Smooth muscle cell (in vitro differentiated cells): Measurements from ENCODE around the gene IL12RB2. TPM values are rescaled to one million over a fixed set of nuclear protein-coding genes. Genes with fewer than 3 reads are reported as not detected.

Experiments
- DNase-seq: peaks from one replicate; lab custom pipeline; 2025; ENCODE audit not compliant: unreplicated experiment; lab: John Stamatoyannopoulos, UW
- H2AFZ ChIP-seq: fragments of 200-600 bp; sonication (generic); 2 replicates; pipeline ENCODE4 v1.6.0; 2016; ENCODE audit warnings: antibody characterized with exemption, low read depth, mild to moderate bottlenecking
- H3F3A ChIP-seq: fragments of 200-600 bp; sonication (generic); 2 replicates; pipeline ENCODE4 v1.6.0; 2017; ENCODE audit warnings: antibody characterized with exemption, low read depth
- H3K27ac ChIP-seq: fragments of 200-600 bp; sonication (generic); 2 replicates; pipeline ENCODE4 v1.5.1; 2016; ENCODE audit warnings: low read depth, mild to moderate bottlenecking
- H3K27me3 ChIP-seq: fragments of 200-600 bp; sonication (generic); 2 replicates; pipeline ENCODE4 v1.6.1; 2016; ENCODE audit warnings: low read depth, mild to moderate bottlenecking
- H3K36me3 ChIP-seq: fragments of 200-600 bp; sonication (generic); 2 replicates; pipeline ENCODE4 v1.5.1; 2016; ENCODE audit warnings: low read depth
- H3K4me1 ChIP-seq: fragments of 200-600 bp; sonication (generic); 2 replicates; pipeline ENCODE4 v1.5.1; 2016; ENCODE audit warnings: low read depth
- H3K4me2 ChIP-seq: fragments of 200-600 bp; sonication (generic); 2 replicates; pipeline ENCODE4 v1.6.0; 2016; ENCODE audit warnings: mild to moderate bottlenecking
- H3K4me3 ChIP-seq: fragments of 200-600 bp; sonication (generic); 2 replicates; pipeline ENCODE4 v1.5.1; 2016; ENCODE audit warnings: mild to moderate bottlenecking
- H3K79me2 ChIP-seq: fragments of 200-600 bp; sonication (generic); 2 replicates; pipeline ENCODE4 v1.6.0; 2016; ENCODE audit warnings: low read depth, mild to moderate bottlenecking
- H3K9ac ChIP-seq: fragments of 200-600 bp; sonication (generic); 2 replicates; pipeline ENCODE4 v1.6.0; 2016; ENCODE audit warnings: low read depth
- H3K9me3 ChIP-seq: fragments of 200-600 bp; sonication (generic); replicated peaks from 2 replicates; pipeline ENCODE4 v1.5.1; 2016; ENCODE audit warnings: low read depth
- H4K20me1 ChIP-seq: fragments of 200-600 bp; sonication (generic); 2 replicates; pipeline ENCODE4 v1.6.0; 2016; ENCODE audit warnings: low read depth
- CTCF ChIP-seq: fragments of 200-600 bp; sonication (generic); IDR thresholded peaks from 2 replicates; pipeline ENCODE4 v1.5.1; 2017; ENCODE audit warnings: borderline replicate concordance, mild to moderate bottlenecking, antibody characterized with exemption; ENCODE audit not compliant: insufficient read depth, poor library complexity, severe bottlenecking
- whole genome bisulfite sequencing: methylation state at CpG from one replicate; pipeline ENCODE4 v1.1.7; 2016; ENCODE audit warnings: low lambda C conversion rate; 5-methylcytosine and 5-hydroxymethylcytosine counted together
- polyA plus RNA-seq: library from polyadenylated mRNA; unstranded; fragments of >200 nt; fragmentation: Nextera tagmentation; extraction: Ambion mirVana; gene quantifications from 2 replicates; pipeline ENCODE4 v1.2.1, GENCODE V29; 2016
- total RNA-seq: library from RNA; depleted of rRNA; stranded (reverse); fragments of >200 nt; gene quantifications from 2 replicates; pipeline ENCODE4 v1.2.3, GENCODE V29; 2014

The IL12RB2 gene
- total and polyA plus RNA-seq, 2 experiments from 2014 or later = not detected

- no peaks in the 10 kb centered on the region for H4K20me1 ChIP-seq
- no peak overlapping the region for H3K9ac ChIP-seq
- H3K36me3 ChIP-seq = no peaks in the 10 kb centered on the region
- H3K4me3 ChIP-seq = no peak overlapping the region
- H3K79me2 ChIP-seq = no peaks in the 10 kb centered on the region
- DNase-seq = no peak
- H3K9me3 ChIP-seq = no peaks in the 10 kb centered on the region
- WGBS = 88% methylated on average over 1 of the region's 1 CpG
- no peak overlapping the region for H3K27ac ChIP-seq
- no peaks in the 10 kb centered on the region for H3F3A ChIP-seq
- no peak overlapping the region for H3K4me2 ChIP-seq
- no peak overlapping the region for H2AFZ ChIP-seq
- no peaks in the 10 kb centered on the region for H3K27me3 ChIP-seq
- no peaks in the 10 kb centered on the region for H3K4me1 ChIP-seq
- TF ChIP-seq CTCF = no peak
Measured at GRCh38 chr1:67359592-67359991, 51.9 kb downstream of the IL12RB2 start.

GRCh38 chr1:67361641-67362040, 54.0 kb downstream of the IL12RB2 start:
- 97% methylated on average over 5 of the region's 5 CpGs for WGBS
- Histone ChIP-seq H3K9ac (no peak overlapping the region), H4K20me1 (no peaks in the 10 kb centered on the region), H3K27ac (no peak overlapping the region), H3K36me3 (no peaks in the 10 kb centered on the region), H3K4me1 (no peaks in the 10 kb centered on the region), H3K4me2 (no peak overlapping the region), H3F3A (no peaks in the 10 kb centered on the region), H3K4me3 (no peak overlapping the region), H3K27me3 (no peaks in the 10 kb centered on the region), H2AFZ (no peak overlapping the region), H3K9me3 (no peaks in the 10 kb centered on the region), H3K79me2 (no peaks in the 10 kb centered on the region)
- TF ChIP-seq CTCF = no peak
- DNase-seq = no peak

GRCh38 chr1:67367370-67368045, 59.8 kb downstream of the IL12RB2 start:
- no peak overlapping the region for H3K9ac ChIP-seq
- TF ChIP-seq CTCF = no peak
- H3K4me2 ChIP-seq = no peak overlapping the region
- H4K20me1 ChIP-seq = no peaks in the 10 kb centered on the region
- 64% methylated on average over 8 of the region's 8 CpGs for WGBS
- H3K27me3 ChIP-seq = no peaks in the 10 kb centered on the region
- DNase-seq = no peak
- no peak overlapping the region for H3K27ac ChIP-seq
- no peak overlapping the region for H3K4me3 ChIP-seq
- H3K9me3 ChIP-seq = no peaks in the 10 kb centered on the region
- H3K4me1 ChIP-seq = peaks cover 8% of the 10 kb centered on the region
- H3F3A ChIP-seq = no peaks in the 10 kb centered on the region
- no peaks in the 10 kb centered on the region for H3K36me3 ChIP-seq
- no peak overlapping the region for H2AFZ ChIP-seq
- H3K79me2 ChIP-seq = no peaks in the 10 kb centered on the region

- H3K4me2 ChIP-seq = no peak overlapping the region
- no peak overlapping the region for H2AFZ ChIP-seq
- H3K9ac ChIP-seq = no peak overlapping the region
- H3F3A ChIP-seq = no peaks in the 10 kb centered on the region
- no peaks in the 10 kb centered on the region for H4K20me1 ChIP-seq
- H3K27ac ChIP-seq = no peak overlapping the region
- peaks cover 8% of the 10 kb centered on the region for H3K4me1 ChIP-seq
- 94% methylated on average over 1 of the region's 1 CpG for WGBS
- no peak overlapping the region for H3K4me3 ChIP-seq
- H3K36me3 ChIP-seq = no peaks in the 10 kb centered on the region
- no peaks in the 10 kb centered on the region for H3K27me3 ChIP-seq
- no peaks in the 10 kb centered on the region for H3K9me3 ChIP-seq
- no peak for TF ChIP-seq CTCF
- H3K79me2 ChIP-seq = no peaks in the 10 kb centered on the region
- no peak for DNase-seq
Measured at GRCh38 chr1:67368046-67368514, 60.4 kb downstream of the IL12RB2 start.
